ENCODE measurements around the gene MED29.

DNA sequence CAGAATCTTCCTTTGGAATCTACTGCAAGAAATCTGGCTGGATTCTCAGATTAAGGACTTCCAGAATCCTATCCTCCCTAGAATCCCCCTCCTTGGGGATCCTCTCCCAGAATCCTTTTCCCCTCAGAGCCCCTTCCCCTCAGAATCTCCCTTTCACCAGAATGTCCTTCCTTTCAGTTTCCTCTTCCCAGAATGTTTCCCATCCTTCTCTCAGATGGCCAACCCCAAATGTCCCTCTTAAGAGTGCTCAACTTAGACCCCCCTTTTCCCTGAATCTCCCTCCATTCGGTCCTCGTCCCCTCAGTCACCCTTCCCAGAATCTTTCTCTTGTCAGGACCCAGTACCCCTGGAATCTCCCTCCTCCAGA lies 45.2 kb downstream of the MED29 start:
- TF ChIP-seq, protein P1, sequence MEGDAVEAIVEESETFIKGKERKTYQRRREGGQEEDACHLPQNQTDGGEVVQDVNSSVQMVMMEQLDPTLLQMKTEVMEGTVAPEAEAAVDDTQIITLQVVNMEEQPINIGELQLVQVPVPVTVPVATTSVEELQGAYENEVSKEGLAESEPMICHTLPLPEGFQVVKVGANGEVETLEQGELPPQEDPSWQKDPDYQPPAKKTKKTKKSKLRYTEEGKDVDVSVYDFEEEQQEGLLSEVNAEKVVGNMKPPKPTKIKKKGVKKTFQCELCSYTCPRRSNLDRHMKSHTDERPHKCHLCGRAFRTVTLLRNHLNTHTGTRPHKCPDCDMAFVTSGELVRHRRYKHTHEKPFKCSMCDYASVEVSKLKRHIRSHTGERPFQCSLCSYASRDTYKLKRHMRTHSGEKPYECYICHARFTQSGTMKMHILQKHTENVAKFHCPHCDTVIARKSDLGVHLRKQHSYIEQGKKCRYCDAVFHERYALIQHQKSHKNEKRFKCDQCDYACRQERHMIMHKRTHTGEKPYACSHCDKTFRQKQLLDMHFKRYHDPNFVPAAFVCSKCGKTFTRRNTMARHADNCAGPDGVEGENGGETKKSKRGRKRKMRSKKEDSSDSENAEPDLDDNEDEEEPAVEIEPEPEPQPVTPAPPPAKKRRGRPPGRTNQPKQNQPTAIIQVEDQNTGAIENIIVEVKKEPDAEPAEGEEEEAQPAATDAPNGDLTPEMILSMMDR (IDR thresholded peaks at IDR 0.05 in 2 of 3, conservative IDR thresholded peaks at IDR 0.05 in 1 of 3; ENCODE audit: control insufficient read depth in 2 of 3, extremely low read depth in 1 of 3, insufficient read depth in 1 of 3, low read depth in 3 of 3, low read length in 3 of 3), result no peak
- TF ChIP-seq NFIC (IDR thresholded peaks at IDR 0.05; ENCODE audit: low read depth, low read length) (no peak), RB1 (IDR thresholded peaks at IDR 0.05; ENCODE audit: borderline replicate concordance) (no peak), ZNF24 (IDR thresholded peaks at IDR 0.05) (no peak), ZBTB4 (CRISPR knock-in tag; IDR thresholded peaks at IDR 0.05) (no peak), POLR2A (IDR thresholded peaks at IDR 0.05; ENCODE audit: low read depth, low read length) (no peak), ZNF274 (IDR thresholded peaks at IDR 0.05; ENCODE audit: insufficient read depth, insufficient read length) (no peak), KLF5 (IDR thresholded peaks at IDR 0.05; ENCODE audit: partially characterized antibody) (no peak), SMAD1 (IDR thresholded peaks at IDR 0.05; ENCODE audit: low read depth, partially characterized antibody) (no peak), SMC3 (IDR thresholded peaks at IDR 0.05; ENCODE audit: borderline replicate concordance, low read length) (no peak), ZBTB33 (IDR thresholded peaks at IDR 0.05) (no peak), TBL1XR1 (IDR thresholded peaks at IDR 0.05; ENCODE audit: low read depth, low read length) (no peak), POLR2AphosphoS5 (IDR thresholded peaks at IDR 0.05; ENCODE audit: low read length) (no peak)

Measured in GM12878 (cell line).